ENCODE data around the gene FATE1.
"Not testable (repeated sequence)": the region's sequence is repeated elsewhere in the genome, so short reads cannot be mapped to it uniquely, and the experiment has no call there.

Gene FATE1

GRCh38 chrX:151688695-151689094, 27.1 kb upstream of the FATE1 start:
- no peak for DNase-seq (ENCODE audit: extremely low spot score)
- POLR2A ChIA-PET, result no interaction called here
- CTCF ChIA-PET, result no interaction called here
- TF ChIP-seq TARDBP (IDR thresholded peaks at IDR 0.05) (no peak), SUZ12 (IDR thresholded peaks at IDR 0.05) (no peak), BHLHE40 (IDR thresholded peaks at IDR 0.05; ENCODE audit: borderline replicate concordance) (no peak), PKNOX1 (IDR thresholded peaks at IDR 0.05) (no peak), FOXK2 (IDR thresholded peaks at IDR 0.05) (no peak), SP1 (IDR thresholded peaks at IDR 0.05) (no peak), FOXA1 (IDR thresholded peaks at IDR 0.05) (no peak), ZNF384 (IDR thresholded peaks at IDR 0.05) (no peak), NFRKB (IDR thresholded peaks at IDR 0.05) (no peak), CTBP1 (IDR thresholded peaks at IDR 0.05; ENCODE audit: borderline replicate concordance) (no peak)

GRCh38 chrX:151692825-151693224, 23.0 kb upstream of the FATE1 start:
- ChIA-PET CTCF (no interaction called here), POLR2A (no interaction called here)
- no peak for TF ChIP-seq ZNF384 (IDR thresholded peaks at IDR 0.05)
- TF ChIP-seq HDGF (IDR thresholded peaks at IDR 0.05; ENCODE audit: borderline replicate concordance), result no peak
- TF ChIP-seq LEF1 (IDR thresholded peaks at IDR 0.05; ENCODE audit: borderline replicate concordance), result no peak
- no peak for TF ChIP-seq L3MBTL2 (conservative IDR thresholded peaks at IDR 0.05)
- TF ChIP-seq BHLHE40 (IDR thresholded peaks at IDR 0.05; ENCODE audit: borderline replicate concordance), result no peak
- no peak for TF ChIP-seq SUZ12 (IDR thresholded peaks at IDR 0.05)
- no peak for TF ChIP-seq FOXA1 (IDR thresholded peaks at IDR 0.05)
- TF ChIP-seq CTBP1 (IDR thresholded peaks at IDR 0.05; ENCODE audit: borderline replicate concordance), result no peak
- no peak for TF ChIP-seq SP1 (IDR thresholded peaks at IDR 0.05)
- no peak for TF ChIP-seq FOXK2 (IDR thresholded peaks at IDR 0.05)
- TF ChIP-seq NFRKB (IDR thresholded peaks at IDR 0.05), result no peak
- TF ChIP-seq TARDBP (IDR thresholded peaks at IDR 0.05), result no peak
- TF ChIP-seq ARNT (IDR thresholded peaks at IDR 0.05), result no peak
- no peak for TF ChIP-seq PKNOX1 (IDR thresholded peaks at IDR 0.05)
- TF ChIP-seq FOXM1 (IDR thresholded peaks at IDR 0.05; ENCODE audit: borderline replicate concordance), result no peak
- TF ChIP-seq ELF4 (IDR thresholded peaks at IDR 0.05), result no peak
- no peak for DNase-seq (ENCODE audit: extremely low spot score)

- ChIA-PET POLR2A (no interaction called here), CTCF (no interaction called here)
- no peak for TF ChIP-seq SUZ12 (IDR thresholded peaks at IDR 0.05)
- no peak for TF ChIP-seq FOXK2 (IDR thresholded peaks at IDR 0.05)
- TF ChIP-seq ELF4 (IDR thresholded peaks at IDR 0.05), result no peak
- no peak for TF ChIP-seq FOXM1 (IDR thresholded peaks at IDR 0.05; ENCODE audit: borderline replicate concordance)
- TF ChIP-seq ZNF384 (IDR thresholded peaks at IDR 0.05), result no peak
- no peak for TF ChIP-seq L3MBTL2 (conservative IDR thresholded peaks at IDR 0.05)
- no peak for TF ChIP-seq NFRKB (IDR thresholded peaks at IDR 0.05)
- TF ChIP-seq PKNOX1 (IDR thresholded peaks at IDR 0.05), result no peak
- no peak for TF ChIP-seq BHLHE40 (IDR thresholded peaks at IDR 0.05; ENCODE audit: borderline replicate concordance)
- TF ChIP-seq FOXA1 (IDR thresholded peaks at IDR 0.05), result no peak
- no peak for TF ChIP-seq SP1 (IDR thresholded peaks at IDR 0.05)
- no peak for TF ChIP-seq CTBP1 (IDR thresholded peaks at IDR 0.05; ENCODE audit: borderline replicate concordance)
- TF ChIP-seq TARDBP (IDR thresholded peaks at IDR 0.05), result no peak
- TF ChIP-seq ARNT (IDR thresholded peaks at IDR 0.05), result no peak
- no peak for TF ChIP-seq LEF1 (IDR thresholded peaks at IDR 0.05; ENCODE audit: borderline replicate concordance)
- TF ChIP-seq HDGF (IDR thresholded peaks at IDR 0.05; ENCODE audit: borderline replicate concordance), result no peak
- DNase-seq (ENCODE audit: extremely low spot score), result no peak
Measured at GRCh38 chrX:151694121-151694520, 21.7 kb upstream of the FATE1 start.

- DNase-seq (ENCODE audit: extremely low spot score), result no peak
- TF ChIP-seq TARDBP (IDR thresholded peaks at IDR 0.05) (no peak), ELF4 (IDR thresholded peaks at IDR 0.05) (no peak), ZNF384 (IDR thresholded peaks at IDR 0.05) (no peak), SP1 (IDR thresholded peaks at IDR 0.05) (no peak)
- ChIA-PET POLR2A (no interaction called here), CTCF (no interaction called here)
Measured at GRCh38 chrX:151694661-151695582, 20.9 kb upstream of the FATE1 start, which contains the start of gene PRRG3. PRRG3 (plus strand) TSS chrX:151695458; CDS start chrX:151698815, 3,357 bp downstream.

- POLR2A ChIA-PET, result no interaction called here
- CTCF ChIA-PET, result no interaction called here
- DNase-seq (ENCODE audit: extremely low spot score), result no peak
- TF ChIP-seq SP1 (IDR thresholded peaks at IDR 0.05) (no peak), ZNF384 (IDR thresholded peaks at IDR 0.05) (no peak), ARNT (IDR thresholded peaks at IDR 0.05) (no peak), PKNOX1 (IDR thresholded peaks at IDR 0.05) (no peak)
Measured at GRCh38 chrX:151695583-151696340, 20.1 kb upstream of the FATE1 start.

GRCh38 chrX:151697082-151697481, 18.8 kb upstream of the FATE1 start:
- POLR2A ChIA-PET; DNase-seq (ENCODE audit: extremely low spot score); CTCF ChIA-PET: not testable (repeated sequence)
